BJ (cell line): ENCODE data around the gene CASP9. TPM values are rescaled to one million over a fixed set of nuclear protein-coding genes. Genes with fewer than 3 reads are reported as not detected.

ENCODE experiments used
- CTCF ChIA-PET: fragments of 350-600 bp; formaldehyde crosslinking; extraction: SDS; loops from one replicate; lab custom pipeline; 2021; ENCODE audit warnings: antibody characterized with exemption, inconsistent platforms; lab: Yijun Ruan, JAX
- POLR2A ChIA-PET: fragments of 300-600 bp; sonication (Branson Sonifier 250); formaldehyde crosslinking; extraction: SDS; loops from one replicate; lab custom pipeline; 2021; ENCODE audit warnings: antibody characterized with exemption; lab: Charles Lee
- DNase-seq: peaks from one replicate; pipeline ENCODE4 v3.0.0-alpha.2; 2011; ENCODE audit warnings: low read depth
- H3K27me3 ChIP-seq: 2 replicates; pipeline ENCODE4 v1.6.0; 2011; ENCODE audit warnings: low read length; ENCODE audit not compliant: control insufficient read depth, insufficient read depth
- H3K36me3 ChIP-seq: 2 replicates; pipeline ENCODE4 v1.5.1; 2011; ENCODE audit warnings: low read length; ENCODE audit not compliant: control insufficient read depth, insufficient read depth
- H3K4me3 ChIP-seq: 2 replicates; pipeline ENCODE4 v1.5.1; 2011; ENCODE audit warnings: low read depth, mild to moderate bottlenecking, control low read depth, low read length
- polyA plus RNA-seq: library from polyadenylated mRNA; depleted of rRNA; stranded (reverse); fragments of >200 nt; gene quantifications from 2 replicates; pipeline ENCODE4 v1.2.3, GENCODE V29; 2011
- TF ChIP-seq, protein P1 (sequence below): IDR thresholded peaks from 2 replicates; pipeline ENCODE4 v1.5.1; 2011; ENCODE audit warnings: low read depth, mild to moderate bottlenecking, control low read depth, inconsistent platforms, low read length, moderate library complexity; ENCODE audit not compliant: insufficient read depth

CASP9 gene
- polyA plus RNA-seq, 1 experiment = 20.8 TPM

DNA sequence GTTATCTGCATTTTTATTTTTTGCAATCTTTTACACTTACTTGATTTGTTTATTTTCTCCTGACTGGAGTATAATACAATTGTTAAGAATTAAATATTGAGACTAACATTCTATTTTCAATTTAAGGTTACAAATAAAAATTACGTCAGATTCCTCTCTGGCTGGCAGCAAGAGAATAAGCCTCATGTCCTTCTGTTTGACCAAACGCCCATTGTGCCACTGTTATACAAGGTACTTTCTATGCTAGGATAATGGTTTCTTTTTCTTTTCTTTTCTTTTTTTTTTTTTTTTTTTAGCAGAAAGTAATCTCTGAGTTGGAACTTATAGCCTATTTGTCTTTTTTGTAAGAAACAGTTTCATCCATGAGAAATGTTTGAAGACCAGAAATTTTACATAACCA lies 22.6 kb upstream of the CASP9 start:
- DNase-seq = no peak
- Histone ChIP-seq H3K4me3 (no peak overlapping the region), H3K27me3 (no peaks in the 10 kb centered on the region), H3K36me3 (peaks cover 8% of the 10 kb centered on the region)
- CTCF ChIA-PET = interaction anchor here (0.8 to 1.1 kb wide), 2 partner anchors 12 to 195 kb away, joined by 3 to 4 read pairs; no protein-coding TSS in a partner anchor
- TF ChIP-seq, protein P1, sequence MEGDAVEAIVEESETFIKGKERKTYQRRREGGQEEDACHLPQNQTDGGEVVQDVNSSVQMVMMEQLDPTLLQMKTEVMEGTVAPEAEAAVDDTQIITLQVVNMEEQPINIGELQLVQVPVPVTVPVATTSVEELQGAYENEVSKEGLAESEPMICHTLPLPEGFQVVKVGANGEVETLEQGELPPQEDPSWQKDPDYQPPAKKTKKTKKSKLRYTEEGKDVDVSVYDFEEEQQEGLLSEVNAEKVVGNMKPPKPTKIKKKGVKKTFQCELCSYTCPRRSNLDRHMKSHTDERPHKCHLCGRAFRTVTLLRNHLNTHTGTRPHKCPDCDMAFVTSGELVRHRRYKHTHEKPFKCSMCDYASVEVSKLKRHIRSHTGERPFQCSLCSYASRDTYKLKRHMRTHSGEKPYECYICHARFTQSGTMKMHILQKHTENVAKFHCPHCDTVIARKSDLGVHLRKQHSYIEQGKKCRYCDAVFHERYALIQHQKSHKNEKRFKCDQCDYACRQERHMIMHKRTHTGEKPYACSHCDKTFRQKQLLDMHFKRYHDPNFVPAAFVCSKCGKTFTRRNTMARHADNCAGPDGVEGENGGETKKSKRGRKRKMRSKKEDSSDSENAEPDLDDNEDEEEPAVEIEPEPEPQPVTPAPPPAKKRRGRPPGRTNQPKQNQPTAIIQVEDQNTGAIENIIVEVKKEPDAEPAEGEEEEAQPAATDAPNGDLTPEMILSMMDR = no peak
- POLR2A ChIA-PET = no interaction called here

DNA sequence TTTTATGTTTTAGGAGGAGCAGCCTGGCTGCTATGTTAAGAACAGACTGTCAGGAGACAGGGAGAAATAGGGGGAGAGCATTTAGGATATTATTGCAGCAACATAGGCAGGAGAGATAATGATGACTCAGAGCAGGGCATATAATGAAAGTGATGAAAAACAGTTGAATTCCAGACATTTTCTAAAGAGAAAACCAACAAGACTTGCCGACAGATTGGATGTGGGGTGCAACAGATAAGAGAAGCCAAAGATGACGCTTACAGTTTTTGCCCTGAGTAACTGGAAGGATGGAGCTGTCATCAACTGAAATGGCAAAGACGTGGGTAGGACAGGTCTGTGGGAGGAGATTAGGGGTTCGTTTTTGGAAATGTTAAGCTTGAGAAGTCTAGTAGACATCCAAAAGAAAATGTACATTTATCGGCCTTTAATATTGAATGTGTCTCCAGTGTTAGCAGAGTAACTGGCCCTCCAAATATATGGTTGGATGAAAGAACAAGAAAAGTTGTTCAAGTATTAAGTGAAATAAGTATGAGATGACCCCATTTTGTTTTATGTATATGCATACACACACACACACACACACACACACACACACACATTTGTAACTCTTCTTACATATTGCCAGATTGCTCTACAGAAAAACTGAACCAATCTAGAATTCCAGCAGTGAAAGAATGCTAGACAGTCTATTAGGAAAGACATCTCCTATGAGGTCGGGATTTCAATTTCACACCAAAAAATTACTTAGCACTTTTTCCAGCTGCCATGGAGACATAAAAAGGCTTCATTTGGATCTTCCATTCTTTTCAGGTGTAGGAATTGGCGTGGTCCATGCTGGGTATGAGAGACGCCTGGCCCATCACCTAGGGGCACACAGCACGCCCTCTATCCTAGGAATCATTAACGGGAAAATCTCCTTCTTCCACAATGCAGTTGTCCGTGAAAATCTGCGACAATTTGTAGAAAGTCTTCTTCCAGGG lies 19.9 kb upstream of the CASP9 start:
- ChIA-PET POLR2A (no interaction called here), CTCF (no interaction called here)
- peaks cover 14% of the 10 kb centered on the region for H3K36me3 ChIP-seq
- no peaks in the 10 kb centered on the region for H3K27me3 ChIP-seq
- no peak for DNase-seq
- TF ChIP-seq, protein P1 = no peak
- H3K4me3 ChIP-seq = no peak overlapping the region

DNA sequence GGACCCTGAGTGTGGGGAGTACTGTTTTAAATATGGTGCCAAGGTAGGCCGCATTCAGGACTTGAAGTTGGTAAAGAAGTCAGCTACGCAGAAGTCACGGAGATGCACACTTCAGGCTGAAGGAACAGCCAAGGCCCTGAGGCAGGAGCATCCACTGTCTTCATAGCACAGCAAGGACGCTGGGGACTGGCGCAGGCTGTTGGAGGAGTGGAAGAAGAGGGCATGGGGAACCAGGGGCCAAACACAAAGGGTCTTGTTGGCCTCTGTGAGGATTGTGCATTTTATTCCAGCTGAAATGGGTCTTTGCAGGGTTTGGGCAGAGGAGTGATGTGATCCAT lies 19.2 kb upstream of the CASP9 start:
- ChIA-PET POLR2A (no interaction called here), CTCF (no interaction called here)
- no peak overlapping the region for H3K4me3 ChIP-seq
- peaks cover 14% of the 10 kb centered on the region for H3K36me3 ChIP-seq
- no peak for DNase-seq
- no peaks in the 10 kb centered on the region for H3K27me3 ChIP-seq
- TF ChIP-seq, protein P1 = no peak

DNA sequence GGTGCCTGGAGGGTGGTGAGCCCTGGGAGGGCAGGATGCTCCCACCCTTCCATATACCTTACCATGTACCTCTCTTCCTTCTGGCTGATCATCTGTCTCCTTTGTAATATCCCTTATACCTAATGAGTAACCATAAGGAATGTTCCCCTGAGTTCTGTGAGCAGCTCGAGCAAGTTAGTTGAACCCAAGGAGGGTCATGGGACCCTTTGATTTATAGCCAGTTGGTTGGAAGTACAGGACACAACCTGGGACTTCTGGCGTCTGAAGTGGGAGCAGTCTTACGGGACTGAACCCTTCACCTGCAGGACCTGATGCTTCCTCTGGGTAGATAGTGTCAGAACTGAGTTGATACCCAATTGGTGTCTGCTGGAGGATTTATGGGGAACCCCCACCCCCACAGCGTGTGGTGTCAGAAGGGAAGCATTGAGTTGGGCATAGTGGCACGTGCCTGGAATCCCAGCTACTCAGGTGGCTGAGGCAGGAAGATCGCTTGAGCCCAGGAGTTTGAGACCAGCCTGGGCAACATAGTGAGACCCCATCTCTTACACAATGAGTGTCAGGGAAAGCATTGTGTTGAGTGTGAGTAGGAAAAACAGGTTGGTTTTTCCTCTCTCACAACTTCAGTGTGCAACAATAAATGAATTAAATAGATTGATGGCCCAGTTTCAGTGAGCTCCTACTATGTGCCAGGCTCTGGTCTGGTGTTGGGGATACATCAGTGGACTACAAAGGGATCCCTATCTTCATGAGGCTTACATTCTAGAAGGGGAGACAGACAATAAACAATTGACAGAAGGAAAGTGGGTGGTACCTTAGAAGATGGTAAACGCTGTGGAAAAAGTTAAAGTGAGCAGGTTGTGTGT lies 18.6 kb upstream of the CASP9 start:
- Histone ChIP-seq H3K36me3 (peaks cover 12% of the 10 kb centered on the region), H3K27me3 (no peaks in the 10 kb centered on the region), H3K4me3 (no peak overlapping the region)
- no peak for DNase-seq
- ChIA-PET POLR2A (no interaction called here), CTCF (interaction anchor here (0.6 kb wide), 1 partner anchor 15 kb away, joined by 3 read pairs; no protein-coding TSS in a partner anchor)
- TF ChIP-seq, protein P1 = no peak
